RWPE1 (cell line): ENCODE data around the gene PPP1R3C.
A peak's percentile ranks its signal among the peaks of the same experiment; 100 is the strongest.

Experiments
- CTCF ChIA-PET: fragments of 350-600 bp; sonication (Branson Sonifier 250); formaldehyde crosslinking; extraction: SDS; loops from one replicate; lab custom pipeline; 2021; lab: Yijun Ruan, JAX
- POLR2A ChIA-PET: fragments of 400-600 bp; formaldehyde crosslinking; extraction: SDS; loops from one replicate; lab custom pipeline; 2020; ENCODE audit warnings: antibody characterized with exemption; ENCODE audit not compliant: low non-redundant PET; lab: Yijun Ruan, JAX
- DNase-seq: peaks from one replicate; pipeline ENCODE4 v3.0.0; 2012; ENCODE audit warnings: low spot score
- H3K27ac ChIP-seq: fragments of 450-650 bp; 2 replicates; pipeline ENCODE4 v1.5.1; 2017
- TF ChIP-seq, protein P1 (sequence below): fragments of 450-650 bp; conservative IDR thresholded peaks from 2 replicates; pipeline ENCODE4 v1.5.1; 2017; ENCODE audit warnings: low read depth, mild to moderate bottlenecking

The PPP1R3C gene

GRCh38 chr10:91634898-91635297 lies 2.0 kb upstream of the PPP1R3C start:
- ChIA-PET CTCF (interaction anchor here (0.6 to 2.0 kb wide), 20 partner anchors 9 to 631 kb away, joined by 3 to 19 read pairs (median 3); no protein-coding TSS in a partner anchor), POLR2A (no interaction called here)
- DNase-seq = no peak
- TF ChIP-seq, protein P1, sequence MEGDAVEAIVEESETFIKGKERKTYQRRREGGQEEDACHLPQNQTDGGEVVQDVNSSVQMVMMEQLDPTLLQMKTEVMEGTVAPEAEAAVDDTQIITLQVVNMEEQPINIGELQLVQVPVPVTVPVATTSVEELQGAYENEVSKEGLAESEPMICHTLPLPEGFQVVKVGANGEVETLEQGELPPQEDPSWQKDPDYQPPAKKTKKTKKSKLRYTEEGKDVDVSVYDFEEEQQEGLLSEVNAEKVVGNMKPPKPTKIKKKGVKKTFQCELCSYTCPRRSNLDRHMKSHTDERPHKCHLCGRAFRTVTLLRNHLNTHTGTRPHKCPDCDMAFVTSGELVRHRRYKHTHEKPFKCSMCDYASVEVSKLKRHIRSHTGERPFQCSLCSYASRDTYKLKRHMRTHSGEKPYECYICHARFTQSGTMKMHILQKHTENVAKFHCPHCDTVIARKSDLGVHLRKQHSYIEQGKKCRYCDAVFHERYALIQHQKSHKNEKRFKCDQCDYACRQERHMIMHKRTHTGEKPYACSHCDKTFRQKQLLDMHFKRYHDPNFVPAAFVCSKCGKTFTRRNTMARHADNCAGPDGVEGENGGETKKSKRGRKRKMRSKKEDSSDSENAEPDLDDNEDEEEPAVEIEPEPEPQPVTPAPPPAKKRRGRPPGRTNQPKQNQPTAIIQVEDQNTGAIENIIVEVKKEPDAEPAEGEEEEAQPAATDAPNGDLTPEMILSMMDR = no peak
- no peak overlapping the region for H3K27ac ChIP-seq

GRCh38 chr10:91634246-91634645 lies 1.4 kb upstream of the PPP1R3C start:
- DNase-seq = no peak
- TF ChIP-seq, protein P1 = no peak
- POLR2A ChIA-PET = interaction anchor here (1.4 kb wide), 1 partner anchor 21 kb away, joined by 3 read pairs; no protein-coding TSS in a partner anchor
- CTCF ChIA-PET = interaction anchor here (0.5 to 2.7 kb wide), 7 partner anchors 12 to 237 kb away, joined by 3 to 29 read pairs (median 4); no protein-coding TSS in a partner anchor
- H3K27ac ChIP-seq = no peak overlapping the region

- POLR2A ChIA-PET = no interaction called here
- H3K27ac ChIP-seq = no peak overlapping the region; the same call in 1 of the 2 replicates
- DNase-seq = no peak
- CTCF ChIA-PET = no interaction called here
- TF ChIP-seq, protein P1 = no peak
Observed at GRCh38 chr10:91630625-91631024, 2.2 kb downstream of the PPP1R3C start.

GRCh38 chr10:91629715-91630549 lies 2.9 kb downstream of the PPP1R3C start:
- H3K27ac ChIP-seq = no peak overlapping the region; the same call in 1 of the 2 replicates
- no peak for DNase-seq
- POLR2A ChIA-PET = no interaction called here
- CTCF ChIA-PET = interaction anchor here (0.6 to 1.0 kb wide), 3 partner anchors 43 to 195 kb away, joined by 3 to 5 read pairs (median 3); no protein-coding TSS in a partner anchor
- TF ChIP-seq, protein P1 = no peak

DNA sequence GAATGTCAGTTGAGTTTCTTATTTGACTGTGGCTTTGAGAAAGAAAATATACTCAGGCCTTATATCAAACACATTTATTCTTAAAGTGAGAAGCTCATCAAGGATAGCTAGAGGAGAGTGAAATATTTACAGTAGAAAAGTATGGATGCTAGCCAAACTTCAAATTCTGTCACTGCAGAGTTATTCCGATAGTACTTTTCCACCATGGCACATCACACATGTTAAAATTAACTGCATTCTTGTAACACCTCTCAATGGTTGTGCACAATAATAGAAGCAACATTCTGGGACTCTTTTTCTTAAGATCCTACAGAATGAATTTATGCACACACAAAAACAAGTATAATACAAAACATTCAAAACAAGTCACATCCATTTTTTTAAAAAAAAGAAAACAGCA lies 4.5 kb downstream of the PPP1R3C start:
- no peak for DNase-seq
- ChIA-PET POLR2A (no interaction called here), CTCF (no interaction called here)
- no peak overlapping the region for H3K27ac ChIP-seq
- TF ChIP-seq, protein P1 = no peak

- ChIA-PET CTCF (interaction anchor here (0.6 kb wide), 1 partner anchor 217 kb away, joined by 3 read pairs; no protein-coding TSS in a partner anchor), POLR2A (interaction anchor here (0.6 kb wide), 1 partner anchor 9 kb away, joined by 6 read pairs; no protein-coding TSS in a partner anchor)
- TF ChIP-seq, protein P1 = no peak
- no peak for DNase-seq
- H3K27ac ChIP-seq = peak overlapping the region; percentile 45
Observed at GRCh38 chr10:91627344-91628102, 5.3 kb downstream of the PPP1R3C start.
